Peyer's patch (tissue), 4 donors: ENCODE results near the gene LEMD2. TPM values are rescaled to one million over a fixed set of nuclear protein-coding genes. Genes with fewer than 3 reads are reported as not detected.

ENCODE experiments used
- DNase-seq, 3 donors: peaks; one replicate each; pipeline ENCODE4 v3.0.0-alpha.2; 2017 to 2019
- H3K27ac ChIP-seq, 4 donors: fragments of 200-600 bp; sonication (generic); one replicate each; pipeline ENCODE4 v1.5.1; 2016 to 2019
- H3K27me3 ChIP-seq, 2 donors: fragments of 200-600 bp; sonication (generic); one replicate each; pipeline ENCODE4 v1.5.1; 2019
- H3K36me3 ChIP-seq, 3 donors: fragments of 200-600 bp; sonication (generic); one replicate each; pipeline ENCODE4 v1.5.1; 2016 to 2019
- H3K4me1 ChIP-seq, 4 donors: fragments of 200-600 bp; sonication (generic); one replicate each; pipeline ENCODE4 v1.5.1; 2016 to 2019
- H3K4me3 ChIP-seq, 4 donors: fragments of 200-600 bp; sonication (generic); 1 replicate in 3 of 4; 2 replicates in 1 of 4; pipeline ENCODE4 v1.5.1; 2016 to 2019; ENCODE audit warnings: mild to moderate bottlenecking in 1 of 4
- H3K9me3 ChIP-seq, 4 donors: fragments of 200-600 bp; sonication (generic); one replicate each; pipeline ENCODE4 v1.5.1; 2016 to 2019; ENCODE audit warnings: mild to moderate bottlenecking in 1 of 4
- POLR2A ChIP-seq, 2 donors: fragments of 450-650 bp; IDR thresholded peaks; one replicate each; pipeline ENCODE4 v1.5.1; 2017; ENCODE audit warnings: antibody characterized with exemption in 2 of 2, mild to moderate bottlenecking in 2 of 2, moderate library complexity in 2 of 2
- total RNA-seq, 4 donors: library from RNA; depleted of rRNA; stranded (reverse); fragments of >200 nt; gene quantifications; one replicate each; pipeline ENCODE4 v1.1.0, GENCODE V29; 2016
- TF ChIP-seq, protein P1 (sequence below), 6 experiments: fragments of 450-650 bp in 4 of 6; fragments of 200-600 bp in 2 of 6; sonication (generic) in 1 of 6; IDR thresholded peaks; one replicate each; pipeline ENCODE4 v1.5.1; 2017 to 2019; ENCODE audit warnings: antibody characterized with exemption in 6 of 6, mild to moderate bottlenecking in 3 of 6, moderate library complexity in 1 of 6

Gene LEMD2
- total RNA-seq, 4 donors from 2014 or later, result 53.8 to 85.3 (median 75.8) TPM

- Histone ChIP-seq H3K4me3 (no peak overlapping the region), H3K9me3 (no peaks in the 10 kb centered on the region), H3K27me3 (no peaks in the 10 kb centered on the region), H3K4me1 (peaks cover 0 to 26% (median 0%) of the 10 kb centered on the region in 4 donors), H3K27ac (no peak overlapping the region), H3K36me3 (peaks cover 0 to 1% (median 0%) of the 10 kb centered on the region in 3 donors)
- TF ChIP-seq, protein P1, sequence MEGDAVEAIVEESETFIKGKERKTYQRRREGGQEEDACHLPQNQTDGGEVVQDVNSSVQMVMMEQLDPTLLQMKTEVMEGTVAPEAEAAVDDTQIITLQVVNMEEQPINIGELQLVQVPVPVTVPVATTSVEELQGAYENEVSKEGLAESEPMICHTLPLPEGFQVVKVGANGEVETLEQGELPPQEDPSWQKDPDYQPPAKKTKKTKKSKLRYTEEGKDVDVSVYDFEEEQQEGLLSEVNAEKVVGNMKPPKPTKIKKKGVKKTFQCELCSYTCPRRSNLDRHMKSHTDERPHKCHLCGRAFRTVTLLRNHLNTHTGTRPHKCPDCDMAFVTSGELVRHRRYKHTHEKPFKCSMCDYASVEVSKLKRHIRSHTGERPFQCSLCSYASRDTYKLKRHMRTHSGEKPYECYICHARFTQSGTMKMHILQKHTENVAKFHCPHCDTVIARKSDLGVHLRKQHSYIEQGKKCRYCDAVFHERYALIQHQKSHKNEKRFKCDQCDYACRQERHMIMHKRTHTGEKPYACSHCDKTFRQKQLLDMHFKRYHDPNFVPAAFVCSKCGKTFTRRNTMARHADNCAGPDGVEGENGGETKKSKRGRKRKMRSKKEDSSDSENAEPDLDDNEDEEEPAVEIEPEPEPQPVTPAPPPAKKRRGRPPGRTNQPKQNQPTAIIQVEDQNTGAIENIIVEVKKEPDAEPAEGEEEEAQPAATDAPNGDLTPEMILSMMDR (IDR thresholded peaks at IDR 0.05), result no peak
- no peak for TF ChIP-seq POLR2A (IDR thresholded peaks at IDR 0.05)
- no peak for DNase-seq
These were observed 21.7 kb downstream of the LEMD2 start for GRCh38 chr6:33766921-33767907.

GRCh38 chr6:33765368-33765767 is 23.6 kb downstream of the LEMD2 start:
- Histone ChIP-seq H3K27me3 (no peaks in the 10 kb centered on the region), H3K4me1 (peaks cover 0 to 18% (median 0%) of the 10 kb centered on the region in 4 donors), H3K27ac (no peak overlapping the region), H3K36me3 (no peaks in the 10 kb centered on the region), H3K4me3 (no peak overlapping the region), H3K9me3 (no peaks in the 10 kb centered on the region)
- no peak for DNase-seq
- no peak for TF ChIP-seq POLR2A (IDR thresholded peaks at IDR 0.05)
- TF ChIP-seq, protein P1 (IDR thresholded peaks at IDR 0.05), result no peak

DNA sequence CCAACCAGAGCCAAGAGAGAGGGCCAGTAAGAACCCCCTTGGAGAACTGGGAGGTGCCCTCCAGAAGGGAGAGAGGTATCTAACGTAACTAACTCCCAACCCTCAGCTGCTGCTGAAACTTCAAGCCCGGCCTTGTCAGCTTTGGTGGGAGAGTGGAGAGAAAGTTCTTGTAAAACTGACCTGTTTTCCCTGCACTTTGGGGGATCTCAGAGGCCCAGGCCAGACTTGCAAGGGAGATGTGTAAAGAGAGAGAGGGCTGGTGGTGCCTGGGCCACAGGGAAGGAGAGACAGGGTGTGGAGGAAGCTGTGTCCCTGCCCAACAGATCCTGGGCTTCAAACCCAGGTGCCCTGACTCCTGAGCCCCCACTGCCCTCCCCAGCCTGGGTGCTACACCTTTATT is 24.9 kb downstream of the LEMD2 start:
- Histone ChIP-seq H3K4me1 (peaks cover 0 to 14% (median 0%) of the 10 kb centered on the region in 4 donors), H3K27ac (no peak overlapping the region), H3K27me3 (no peaks in the 10 kb centered on the region), H3K36me3 (no peaks in the 10 kb centered on the region), H3K4me3 (no peak overlapping the region), H3K9me3 (no peaks in the 10 kb centered on the region)
- no peak for DNase-seq
- TF ChIP-seq, protein P1 (IDR thresholded peaks at IDR 0.05), result no peak
- no peak for TF ChIP-seq POLR2A (IDR thresholded peaks at IDR 0.05)

DNA sequence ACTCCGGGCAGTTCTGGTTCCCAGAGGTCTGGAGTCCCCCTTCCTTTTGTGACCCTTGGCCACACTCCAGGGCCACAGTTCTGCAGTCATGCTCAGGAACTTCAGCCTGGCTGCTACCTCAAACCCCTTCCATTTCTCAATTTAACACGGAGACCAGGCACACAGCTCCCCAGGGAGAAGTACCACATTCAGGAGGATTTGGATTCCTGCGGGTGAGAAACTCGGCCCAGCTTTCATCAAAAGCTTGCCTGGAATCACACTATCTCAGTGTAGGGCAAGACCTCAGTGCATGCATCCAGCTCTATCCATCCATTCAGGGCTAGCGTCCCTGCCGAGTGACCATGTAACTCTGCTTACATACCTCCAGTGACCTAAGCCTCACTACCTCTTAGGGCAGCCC is 25.4 kb downstream of the LEMD2 start:
- Histone ChIP-seq H3K9me3 (no peaks in the 10 kb centered on the region), H3K36me3 (no peaks in the 10 kb centered on the region), H3K4me1 (peaks cover 0 to 10% (median 0%) of the 10 kb centered on the region in 4 donors), H3K27me3 (no peaks in the 10 kb centered on the region), H3K4me3 (no peak overlapping the region), H3K27ac (no peak overlapping the region)
- DNase-seq, result no peak
- TF ChIP-seq, protein P1 (IDR thresholded peaks at IDR 0.05), result no peak
- no peak for TF ChIP-seq POLR2A (IDR thresholded peaks at IDR 0.05)

DNA sequence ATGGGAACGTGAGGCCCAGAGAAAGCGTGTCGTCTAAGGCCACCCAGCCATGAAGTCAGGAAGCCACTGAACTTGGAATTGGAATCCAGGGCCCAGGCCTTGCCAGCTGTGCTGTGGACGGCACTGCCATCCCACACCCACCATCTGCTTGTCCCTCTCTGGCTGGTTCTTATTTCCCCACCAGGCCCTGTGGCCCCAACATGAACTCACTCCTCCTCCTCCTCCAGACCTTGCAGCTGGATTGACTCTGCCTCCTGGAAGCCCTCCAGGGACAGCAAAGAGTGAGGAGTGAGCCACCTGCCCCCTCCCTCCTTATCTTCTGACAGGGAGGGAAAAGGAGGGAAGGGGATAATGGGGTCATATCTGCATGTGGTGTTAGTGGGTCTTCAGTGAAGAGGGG is 26.2 kb downstream of the LEMD2 start:
- H3K4me3 ChIP-seq, result no peak overlapping the region
- no peak for DNase-seq
- no peaks in the 10 kb centered on the region for H3K36me3 ChIP-seq
- no peaks in the 10 kb centered on the region for H3K27me3 ChIP-seq
- H3K4me1 ChIP-seq, result peaks cover 0 to 10% (median 0%) of the 10 kb centered on the region in 4 donors
- no peaks in the 10 kb centered on the region for H3K9me3 ChIP-seq
- no peak overlapping the region for H3K27ac ChIP-seq
- TF ChIP-seq POLR2A (IDR thresholded peaks at IDR 0.05), result no peak
- TF ChIP-seq, protein P1 (IDR thresholded peaks at IDR 0.05), result no peak
